NCI-H2196 (cell line): Measurements from ENCODE around the gene ST7L.

Source experiments
- DNase-seq: peaks from one replicate; lab custom pipeline; 2025; ENCODE audit not compliant: unreplicated experiment; lab: John Stamatoyannopoulos, UW

ST7L gene

GRCh38 chr1:112518186-112518585 lies 100.8 kb downstream of the ST7L start:
- DNase-seq: no peak

GRCh38 chr1:112517646-112518045 lies 101.3 kb downstream of the ST7L start:
- no peak for DNase-seq

- no peak for DNase-seq
These were observed 101.7 kb downstream of the ST7L start for GRCh38 chr1:112517231-112517630.

GRCh38 chr1:112516141-112516540 lies 102.8 kb downstream of the ST7L start:
- no peak for DNase-seq

GRCh38 chr1:112515311-112516009 lies 103.5 kb downstream of the ST7L start:
- DNase-seq: no peak

- DNase-seq: no peak
These were observed 104.0 kb downstream of the ST7L start for GRCh38 chr1:112514901-112515300.

GRCh38 chr1:112513112-112513870 lies 105.7 kb downstream of the ST7L start:
- DNase-seq: no peak

- no peak for DNase-seq
These were observed 107.0 kb downstream of the ST7L start for GRCh38 chr1:112511897-112512296.

GRCh38 chr1:112510340-112510739 lies 108.6 kb downstream of the ST7L start:
- DNase-seq: no peak

GRCh38 chr1:112509660-112510178 lies 109.2 kb downstream of the ST7L start:
- no peak for DNase-seq

- DNase-seq: no peak
These were observed 109.8 kb downstream of the ST7L start for GRCh38 chr1:112509005-112509659.

GRCh38 chr1:112508278-112509004 lies 110.5 kb downstream of the ST7L start, which contains the start of gene WNT2B:
TSS of gene WNT2B (plus strand) at chr1:112508965. CDS start at chr1:112509263, 298 bp downstream.
- DNase-seq: peak; percentile 11

GRCh38 chr1:112507921-112508277 lies 111.0 kb downstream of the ST7L start:
- DNase-seq: no peak

GRCh38 chr1:112507336-112507735 lies 111.6 kb downstream of the ST7L start:
- no peak for DNase-seq

GRCh38 chr1:112506731-112507130 lies 112.2 kb downstream of the ST7L start:
- no peak for DNase-seq

- DNase-seq: no peak
These were observed 112.6 kb downstream of the ST7L start for GRCh38 chr1:112506306-112506705.

GRCh38 chr1:112505878-112506277 lies 113.1 kb downstream of the ST7L start:
- no peak for DNase-seq

GRCh38 chr1:112505400-112505785 lies 113.5 kb downstream of the ST7L start:
- no peak for DNase-seq

GRCh38 chr1:112504661-112505399 lies 114.1 kb downstream of the ST7L start:
- DNase-seq: no peak

GRCh38 chr1:112504001-112504660 lies 114.8 kb downstream of the ST7L start:
- DNase-seq: no peak
